Nephron (organoid): ENCODE results near the gene STARD10.
A peak's percentile ranks its signal among the peaks of the same experiment; 100 is the strongest.
"Not testable (repeated sequence)": the region's sequence is repeated elsewhere in the genome, so short reads cannot be mapped to it uniquely, and the experiment has no call there.

Source experiments
- H3K27ac Mint-ChIP-seq, 3 experiments: 2 replicates each; pipeline ENCODE4 v1.8.0; 2020; ENCODE audit warnings: mixed read lengths in 3 of 3, mild to moderate bottlenecking in 2 of 3, moderate library complexity in 1 of 3
- H3K27me3 Mint-ChIP-seq: 2 replicates; pipeline ENCODE4 v1.8.0; 2021; ENCODE audit warnings: low read depth, mild to moderate bottlenecking, moderate library complexity, mixed read lengths
- H3K36me3 Mint-ChIP-seq: 2 replicates; pipeline ENCODE4 v1.8.0; 2020; ENCODE audit warnings: low read depth, mixed read lengths
- H3K4me1 Mint-ChIP-seq: 2 replicates; pipeline ENCODE4 v1.8.0; 2020; ENCODE audit warnings: mixed read lengths
- H3K4me3 Mint-ChIP-seq, 3 experiments: 2 replicates each; pipeline ENCODE4 v1.8.0; 2020; ENCODE audit warnings: mild to moderate bottlenecking in 3 of 3, mixed read lengths in 3 of 3, moderate library complexity in 2 of 3
- H3K9me3 Mint-ChIP-seq: 2 replicates; pipeline ENCODE4 v1.8.0; 2020; ENCODE audit warnings: mixed read lengths
- CTCF ChIP-seq, 3 experiments: fragments of 200-600 bp; sonication (generic); IDR thresholded peaks; one replicate each; pipeline ENCODE4 v1.5.0; 2021; ENCODE audit warnings: antibody characterized with exemption in 3 of 3; ENCODE audit not compliant: unreplicated experiment in 3 of 3

The STARD10 gene

GRCh38 chr11:72813740-72814285 is 20.0 kb upstream of the STARD10 start:
- Mint-ChIP-seq H3K36me3 (peaks cover 13% of the 10 kb centered on the region), H3K27me3 (peaks cover 4% of the 10 kb centered on the region), H3K4me1 (peaks cover 34% of the 10 kb centered on the region), H3K4me3 (peak overlapping the region; percentile 90 to 94 (median 93)), H3K9me3 (no peaks in the 10 kb centered on the region), H3K27ac (peak overlapping the region; percentile 82 to 96 (median 85))
- TF ChIP-seq CTCF (IDR thresholded peaks at IDR 0.05; ENCODE audit: unreplicated experiment in 3 of 3) = no peak

DNA sequence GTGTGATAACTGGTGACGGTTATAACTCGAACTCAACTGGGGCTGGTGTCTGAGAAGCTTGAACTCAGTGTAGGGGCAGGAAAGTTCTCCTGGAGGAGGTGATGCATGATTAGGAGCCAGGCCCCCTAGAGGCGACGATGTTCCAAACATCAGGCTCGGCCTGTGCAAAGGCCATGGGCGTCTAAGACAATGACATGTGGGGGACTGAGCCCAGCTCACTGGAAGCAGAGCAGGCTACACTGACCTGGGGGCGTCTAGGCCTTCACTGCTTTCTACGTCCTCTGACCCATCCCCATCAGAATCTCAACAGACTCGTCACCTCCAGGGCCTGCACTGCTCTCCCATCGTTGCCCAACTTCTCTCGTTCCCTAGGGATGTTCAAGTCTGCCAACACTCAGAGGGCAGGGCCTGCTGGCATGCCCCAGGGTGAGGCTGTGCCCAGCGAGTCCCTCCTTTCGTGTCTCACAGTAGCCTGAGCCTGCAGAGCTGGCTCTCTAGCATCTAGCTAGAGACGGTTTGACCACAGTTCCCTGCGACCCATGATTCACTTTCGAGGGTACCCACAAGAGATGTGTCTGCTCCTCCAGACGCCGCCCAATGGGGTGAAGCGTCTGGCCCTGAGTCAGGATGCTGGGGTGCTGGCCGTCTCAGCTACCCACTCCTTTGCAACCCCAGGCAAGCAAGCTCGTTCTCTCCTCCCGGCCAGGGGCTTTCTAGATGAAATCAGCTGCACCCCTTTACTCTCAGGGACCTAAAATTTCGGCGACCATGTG is 19.3 kb upstream of the STARD10 start:
- TF ChIP-seq CTCF (IDR thresholded peaks at IDR 0.05; ENCODE audit: unreplicated experiment in 3 of 3) = peak; percentile 37 to 49 (median 39)
- Mint-ChIP-seq H3K4me1 (peaks cover 31% of the 10 kb centered on the region), H3K27me3 (peaks cover 4% of the 10 kb centered on the region), H3K36me3 (peaks cover 13% of the 10 kb centered on the region), H3K27ac (peak overlapping the region; percentile 82 to 96 (median 85)), H3K4me3 (peak overlapping the region; percentile 90 to 94 (median 93)), H3K9me3 (no peaks in the 10 kb centered on the region)

DNA sequence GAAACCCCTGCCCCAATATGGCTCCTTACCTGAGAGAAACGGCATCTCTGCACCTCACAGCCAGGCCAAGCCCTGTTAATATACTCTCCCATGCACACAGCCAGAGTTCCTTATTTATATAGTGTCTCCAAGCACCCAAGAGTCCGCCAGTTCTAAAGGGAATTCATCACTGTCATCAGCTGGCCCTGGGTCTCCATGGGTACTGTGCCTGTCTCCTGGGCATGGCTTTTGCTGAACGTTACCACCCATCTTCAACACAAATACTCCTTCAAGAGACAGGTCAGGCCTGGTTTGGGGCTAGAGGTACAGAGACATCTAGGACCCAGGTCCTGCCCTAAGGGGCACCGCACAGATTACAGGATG is 18.7 kb upstream of the STARD10 start:
- H3K27me3 Mint-ChIP-seq = peaks cover 4% of the 10 kb centered on the region
- H3K4me3 Mint-ChIP-seq = peak overlapping the region; percentile 90 to 94 (median 93)
- H3K9me3 Mint-ChIP-seq = no peaks in the 10 kb centered on the region
- peaks cover 29% of the 10 kb centered on the region for H3K4me1 Mint-ChIP-seq
- peaks cover 10% of the 10 kb centered on the region for H3K36me3 Mint-ChIP-seq
- peak overlapping the region; percentile 82 to 96 (median 85) for H3K27ac Mint-ChIP-seq
- TF ChIP-seq CTCF (IDR thresholded peaks at IDR 0.05; ENCODE audit: unreplicated experiment in 3 of 3) = no peak

- H3K27me3 Mint-ChIP-seq, H3K36me3 Mint-ChIP-seq, H3K9me3 Mint-ChIP-seq: not testable (repeated sequence)
- peak overlapping the region in 1 of 3 experiments; percentile 55 for H3K27ac Mint-ChIP-seq
- peak overlapping the region; percentile 61 to 77 (median 64) for H3K4me3 Mint-ChIP-seq
- peaks cover 29% of the 10 kb centered on the region for H3K4me1 Mint-ChIP-seq
These were observed 17.8 kb upstream of the STARD10 start for GRCh38 chr11:72811686-72812085.

GRCh38 chr11:72808331-72808798 is 14.5 kb upstream of the STARD10 start:
- no peak overlapping the region for H3K27ac Mint-ChIP-seq
- H3K27me3 Mint-ChIP-seq = no peaks in the 10 kb centered on the region
- H3K9me3 Mint-ChIP-seq = no peaks in the 10 kb centered on the region
- H3K36me3 Mint-ChIP-seq = peaks cover 8% of the 10 kb centered on the region
- no peak for TF ChIP-seq CTCF (IDR thresholded peaks at IDR 0.05; ENCODE audit: unreplicated experiment in 3 of 3)
- peak overlapping the region in 1 of 3 experiments; percentile 16 for H3K4me3 Mint-ChIP-seq
- H3K4me1 Mint-ChIP-seq = peaks cover 19% of the 10 kb centered on the region

- no peak overlapping the region for H3K27ac Mint-ChIP-seq
- H3K4me1 Mint-ChIP-seq = peaks cover 14% of the 10 kb centered on the region
- TF ChIP-seq CTCF (IDR thresholded peaks at IDR 0.05; ENCODE audit: unreplicated experiment in 3 of 3) = no peak
- no peaks in the 10 kb centered on the region for H3K27me3 Mint-ChIP-seq
- H3K4me3 Mint-ChIP-seq = no peak overlapping the region
- H3K9me3 Mint-ChIP-seq = no peaks in the 10 kb centered on the region
- H3K36me3 Mint-ChIP-seq = peaks cover 8% of the 10 kb centered on the region
These were observed 13.9 kb upstream of the STARD10 start for GRCh38 chr11:72807792-72808191.
